Stomach (tissue), 9 donors: ENCODE results near the gene PRKAR2B. TPM values are rescaled to one million over a fixed set of nuclear protein-coding genes. Genes with fewer than 3 reads are reported as not detected.

Experiments
- DNase-seq, 2 donors: peaks; one replicate each; pipeline versions ENCODE4 v3.0.0 to v3.0.0-alpha.2; 2013 to 2019
- H3K27ac ChIP-seq, 5 donors: fragments of 200-600 bp in 4 of 5; sonication (generic) in 4 of 5; one replicate each; pipeline ENCODE4 v1.5.1; 2013 to 2019; ENCODE audit warnings: mild to moderate bottlenecking in 1 of 5, moderate library complexity in 1 of 5
- H3K27me3 ChIP-seq, 3 donors: fragments of 200-600 bp; sonication (generic); one replicate each; pipeline ENCODE4 v1.5.1; 2017 to 2019; ENCODE audit warnings: mixed run types in 1 of 3
- H3K36me3 ChIP-seq, 4 donors: fragments of 200-600 bp; sonication (generic); 1 replicate in 3 of 4; 2 replicates in 1 of 4; pipeline ENCODE4 v1.5.1; 2016 to 2019
- H3K4me1 ChIP-seq, 4 donors: fragments of 200-600 bp; sonication (generic); one replicate each; pipeline ENCODE4 v1.5.1; 2016 to 2019
- H3K4me3 ChIP-seq, 4 donors: fragments of 200-600 bp; sonication (generic) in 3 of 4; one replicate each; pipeline ENCODE4 v1.5.1; 2016 to 2019; ENCODE audit warnings: mild to moderate bottlenecking in 1 of 4
- H3K9me3 ChIP-seq, 4 donors: fragments of 200-600 bp; sonication (generic); one replicate each; pipeline ENCODE4 v1.5.1; 2016 to 2019
- EP300 ChIP-seq: sonication (generic); formaldehyde crosslinking; IDR thresholded peaks from one replicate; pipeline ENCODE4 v1.6.1; 2017; ENCODE audit warnings: antibody characterized with exemption
- POLR2A ChIP-seq, 4 donors: fragments of 450-650 bp; IDR thresholded peaks; one replicate each; pipeline ENCODE4 v1.6.1; 2016; ENCODE audit warnings: antibody characterized with exemption in 4 of 4, control low read depth in 2 of 4, mild to moderate bottlenecking in 1 of 4, moderate library complexity in 1 of 4
- POLR2AphosphoS5 ChIP-seq, 3 donors: sonication (generic); formaldehyde crosslinking; IDR thresholded peaks; one replicate each; pipeline ENCODE4 v1.6.1; 2016; ENCODE audit warnings: antibody characterized with exemption in 3 of 3
- WGBS, 5 donors: extraction: QIAGEN DNeasy Blood & Tissue Kit in 3 of 5; methylation state at CpG; one replicate each; pipeline versions ENCODE4 v1.1.5 to v1.1.7; 2013 to 2018; 5-methylcytosine and 5-hydroxymethylcytosine counted together
- intact Hi-C: fragments of 100-400 bp; cut with DNase I; formaldehyde crosslinking; loops from one replicate; pipeline ENCODE4 v1.15.1; 2023; ENCODE audit warnings: low total_unique reads
- polyA plus RNA-seq, 3 donors: library from polyadenylated mRNA; stranded (reverse); fragments of 200-250 nt; gene quantifications; one replicate each; pipeline ENCODE4 v1.2.3, GENCODE V29; 2013
- total RNA-seq, 5 donors: library from RNA; depleted of rRNA; stranded (reverse); fragments of >200 nt; gene quantifications; one replicate each; pipeline versions ENCODE4 v1.1.0 to v1.2.3, GENCODE V29; 2014 to 2016
- TF ChIP-seq, protein P1 (sequence below), 7 experiments: fragments of 450-650 bp in 4 of 7; fragments of 200-600 bp in 3 of 7; sonication (generic) in 3 of 7; IDR thresholded peaks; one replicate each; pipeline ENCODE4 v1.5.1; 2016 to 2019; ENCODE audit warnings: antibody characterized with exemption in 7 of 7, control low read depth in 2 of 7, mild to moderate bottlenecking in 1 of 7
- donor health status: healthy with polysubstance abuse.
- donor health status: Bipolar disorder and iron deficiency.
- donor health status: healthy.

The PRKAR2B gene
- total and polyA plus RNA-seq, 8 donors: 4.7 to 39.6 (median 15.2) TPM

DNA sequence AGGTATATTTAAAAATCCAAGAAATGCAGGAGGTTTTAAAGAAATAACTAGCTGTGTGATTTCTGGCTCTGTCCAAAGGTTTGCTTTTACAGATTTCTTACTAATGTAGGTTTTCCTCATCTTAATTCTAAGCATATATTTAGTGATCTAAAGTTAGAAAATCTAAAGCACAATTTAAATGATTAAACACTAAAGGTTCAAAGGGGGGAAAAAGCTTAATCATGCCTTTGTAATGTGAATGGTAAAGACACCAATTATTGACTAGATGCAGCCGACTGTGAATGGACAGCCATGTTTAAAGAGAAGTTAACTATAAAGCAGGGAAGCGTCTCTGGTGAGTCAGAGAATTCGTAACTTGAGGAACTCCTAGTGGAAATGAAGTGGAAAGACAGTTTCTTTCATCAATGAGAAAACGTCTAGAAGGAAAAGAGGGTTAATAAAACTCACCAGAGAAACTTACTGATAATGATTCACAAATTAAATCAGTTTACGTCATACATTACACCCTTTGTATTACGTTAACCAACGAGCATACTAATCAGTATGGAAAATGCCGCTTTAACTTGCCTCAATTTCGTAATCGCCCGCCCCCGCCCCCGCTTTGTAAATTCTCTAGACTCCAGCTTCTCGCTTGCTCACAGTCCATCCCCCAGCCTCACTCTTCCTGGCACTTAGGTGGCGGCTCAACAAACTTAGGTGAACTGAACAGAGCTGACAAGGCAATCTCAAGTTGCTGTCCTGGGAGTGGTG, 123.2 kb downstream of the PRKAR2B start:
- Histone ChIP-seq H3K36me3 (peaks cover 0 to 3% (median 0%) of the 10 kb centered on the region in 4 donors), H3K27ac (peak overlapping the region; percentile 83 to 100 (median 94)), H3K4me3 (peak overlapping the region; percentile 53 to 95 (median 76)), H3K27me3 (no peaks in the 10 kb centered on the region), H3K4me1 (peaks cover 2 to 34% (median 19%) of the 10 kb centered on the region in 4 donors), H3K9me3 (no peaks in the 10 kb centered on the region)
- intact Hi-C loops: no loop called here
- peak; percentile 53 to 91 for DNase-seq
- WGBS, 5 donors: 0 to 1% (median 0%) methylated on average over 10 to 15 of the region's 15 CpGs
- TF ChIP-seq, protein P1, sequence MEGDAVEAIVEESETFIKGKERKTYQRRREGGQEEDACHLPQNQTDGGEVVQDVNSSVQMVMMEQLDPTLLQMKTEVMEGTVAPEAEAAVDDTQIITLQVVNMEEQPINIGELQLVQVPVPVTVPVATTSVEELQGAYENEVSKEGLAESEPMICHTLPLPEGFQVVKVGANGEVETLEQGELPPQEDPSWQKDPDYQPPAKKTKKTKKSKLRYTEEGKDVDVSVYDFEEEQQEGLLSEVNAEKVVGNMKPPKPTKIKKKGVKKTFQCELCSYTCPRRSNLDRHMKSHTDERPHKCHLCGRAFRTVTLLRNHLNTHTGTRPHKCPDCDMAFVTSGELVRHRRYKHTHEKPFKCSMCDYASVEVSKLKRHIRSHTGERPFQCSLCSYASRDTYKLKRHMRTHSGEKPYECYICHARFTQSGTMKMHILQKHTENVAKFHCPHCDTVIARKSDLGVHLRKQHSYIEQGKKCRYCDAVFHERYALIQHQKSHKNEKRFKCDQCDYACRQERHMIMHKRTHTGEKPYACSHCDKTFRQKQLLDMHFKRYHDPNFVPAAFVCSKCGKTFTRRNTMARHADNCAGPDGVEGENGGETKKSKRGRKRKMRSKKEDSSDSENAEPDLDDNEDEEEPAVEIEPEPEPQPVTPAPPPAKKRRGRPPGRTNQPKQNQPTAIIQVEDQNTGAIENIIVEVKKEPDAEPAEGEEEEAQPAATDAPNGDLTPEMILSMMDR (IDR thresholded peaks at IDR 0.05): peak in 4 of 7 experiments; percentile 30 to 48 (median 34)
- no peak for TF ChIP-seq EP300
- peak in 1 of 3 donors; percentile 37 for TF ChIP-seq POLR2AphosphoS5 (IDR thresholded peaks at IDR 0.05)
- TF ChIP-seq POLR2A (IDR thresholded peaks at IDR 0.05): no peak

DNA sequence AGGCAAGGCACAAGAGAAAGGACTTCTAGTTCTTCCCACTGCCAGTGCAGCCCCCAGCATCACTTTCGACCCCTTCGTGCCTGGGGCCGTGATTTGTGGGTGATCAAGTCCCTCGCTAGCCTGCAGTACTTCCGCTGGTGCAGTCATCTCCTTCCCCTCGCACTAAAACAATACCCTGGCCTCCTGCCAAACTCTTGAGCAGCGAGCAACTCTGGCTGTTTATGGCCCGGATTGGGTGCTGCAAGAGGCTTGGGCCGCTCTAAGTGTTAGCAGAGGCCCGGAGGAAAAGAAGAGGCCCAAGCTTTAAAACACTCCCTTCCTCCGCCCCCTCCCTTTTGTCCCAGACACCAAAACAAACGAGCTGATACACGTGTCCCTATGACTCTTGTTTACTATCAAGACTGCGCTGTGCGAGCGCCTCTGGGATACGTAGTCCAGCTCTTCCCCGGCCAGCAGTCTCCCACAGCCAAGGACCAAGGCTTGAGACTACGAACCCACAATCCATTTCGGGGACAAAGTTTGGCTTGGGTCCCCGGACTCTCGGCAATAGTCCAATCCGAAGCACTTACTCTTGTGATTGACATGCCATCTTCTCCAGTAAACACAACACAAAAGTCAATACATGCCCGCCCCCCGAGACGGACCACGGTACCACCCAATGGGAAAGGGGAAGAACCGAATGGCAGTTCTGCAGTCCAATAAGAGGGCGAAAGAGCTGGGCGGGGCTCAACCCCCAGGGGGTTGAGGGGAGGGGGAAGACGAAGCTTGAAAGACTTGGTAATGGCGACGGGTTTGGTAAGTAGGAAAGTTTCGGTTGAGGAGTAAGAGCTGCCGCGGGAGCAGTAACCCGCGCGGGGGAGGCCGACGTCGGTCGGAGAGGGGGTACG, 124.0 kb downstream of the PRKAR2B start, which contains the start of gene HBP1:
HBP1 (plus strand) TSS at position 771 of the 887 bp plus-strand sequence. CDS start 10,891 bp downstream, outside the sequence.
- Histone ChIP-seq H3K9me3 (no peaks in the 10 kb centered on the region), H3K27me3 (no peaks in the 10 kb centered on the region), H3K27ac (peak within 1 kb of the TSS; percentile 93 to 100 (median 97)), H3K4me1 (peaks cover 10 to 42% (median 25%) of the 10 kb centered on the region in 4 donors), H3K36me3 (peaks cover 0 to 3% (median 0%) of the 10 kb centered on the region in 4 donors), H3K4me3 (peak within 1 kb of the TSS; percentile 87 to 95 (median 94))
- TF ChIP-seq, protein P1 (IDR thresholded peaks at IDR 0.05): no peak
- TF ChIP-seq EP300 (no peak), POLR2AphosphoS5 (IDR thresholded peaks at IDR 0.05) (peak; percentile 41 to 83 (median 72)), POLR2A (IDR thresholded peaks at IDR 0.05) (peak in 2 of 4 donors; percentile 65 to 89)
- 0% methylated on average over 40 to 44 of the region's 44 CpGs for WGBS, 5 donors
- intact Hi-C loops: no loop called here
- peak; percentile 99 to 100 for DNase-seq

DNA sequence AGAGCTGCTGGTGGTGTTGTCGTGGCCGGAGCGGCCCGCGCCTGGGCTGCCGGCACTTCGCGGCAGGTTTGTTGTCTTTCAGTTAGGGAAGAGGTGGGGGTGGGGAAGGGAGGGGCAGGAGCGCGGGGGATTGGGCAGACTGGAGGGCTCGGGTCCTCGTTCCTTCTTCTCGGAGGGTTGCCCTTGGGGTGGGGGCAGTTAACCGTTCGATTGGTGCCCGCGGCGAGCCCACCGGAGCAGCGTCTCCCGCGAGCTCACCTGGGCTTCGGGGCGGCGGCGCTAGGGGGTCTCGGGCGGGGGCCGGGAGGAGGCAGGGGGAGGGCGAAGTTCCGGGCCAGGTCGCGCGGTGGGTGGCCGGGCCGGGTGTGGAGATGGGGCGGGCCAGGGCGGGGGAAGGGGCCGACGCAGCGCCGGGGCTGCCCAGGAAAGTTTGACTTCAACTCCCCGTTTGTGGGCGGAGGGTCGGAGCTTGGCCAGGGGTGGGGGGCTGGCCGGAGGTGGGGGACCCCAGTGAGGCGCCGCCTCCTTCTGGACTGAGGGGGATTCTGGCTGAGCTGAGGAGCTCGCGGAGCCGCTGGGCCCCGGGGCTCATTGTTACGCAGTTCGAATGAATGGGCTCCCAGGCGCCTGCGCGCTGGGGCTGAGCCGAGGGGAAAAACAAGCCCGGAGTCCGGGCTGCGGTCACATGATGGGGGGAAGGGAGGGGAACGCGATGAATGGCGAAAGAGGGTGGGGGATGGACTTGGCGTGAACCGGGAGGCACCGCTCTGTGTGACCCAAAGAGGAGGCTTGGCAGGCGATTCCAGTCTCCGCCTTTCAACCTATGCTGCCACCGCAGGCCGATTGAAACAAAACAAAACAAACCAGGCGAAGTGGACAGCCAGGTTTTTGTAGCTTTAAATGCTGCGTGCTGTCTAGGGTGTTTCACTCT, 124.9 kb downstream of the PRKAR2B start:
- WGBS, 5 donors: 0 to 1% (median 1%) methylated on average over 35 to 73 of the region's 73 CpGs
- TF ChIP-seq POLR2AphosphoS5 (IDR thresholded peaks at IDR 0.05) (peak; percentile 73 to 89 (median 73)), POLR2A (IDR thresholded peaks at IDR 0.05) (peak in 1 of 4 donors; percentile 23), EP300 (no peak)
- intact Hi-C loops: no loop called here

More for the DNA sequence above, 124.9 kb downstream of the PRKAR2B start:
- peak overlapping the region; percentile 87 to 95 (median 94) for H3K4me3 ChIP-seq
- H3K36me3 ChIP-seq: peaks cover 0 to 3% (median 0%) of the 10 kb centered on the region in 4 donors
- no peaks in the 10 kb centered on the region for H3K27me3 ChIP-seq
- peak; percentile 97 to 99 for DNase-seq
- H3K9me3 ChIP-seq: no peaks in the 10 kb centered on the region
- peak overlapping the region; percentile 93 to 100 (median 97) for H3K27ac ChIP-seq
- peaks cover 19 to 51% (median 33%) of the 10 kb centered on the region in 4 donors for H3K4me1 ChIP-seq
